Cerebellar cortex (tissue), 1 donor: ENCODE results near the gene LRRC27.
A peak's percentile ranks its signal among the peaks of the same experiment; 100 is the strongest.

Experiments used
- DNase-seq: peaks from one replicate; pipeline ENCODE4 v3.0.0-alpha.2; 2015; ENCODE audit warnings: low spot score

The LRRC27 gene

DNA sequence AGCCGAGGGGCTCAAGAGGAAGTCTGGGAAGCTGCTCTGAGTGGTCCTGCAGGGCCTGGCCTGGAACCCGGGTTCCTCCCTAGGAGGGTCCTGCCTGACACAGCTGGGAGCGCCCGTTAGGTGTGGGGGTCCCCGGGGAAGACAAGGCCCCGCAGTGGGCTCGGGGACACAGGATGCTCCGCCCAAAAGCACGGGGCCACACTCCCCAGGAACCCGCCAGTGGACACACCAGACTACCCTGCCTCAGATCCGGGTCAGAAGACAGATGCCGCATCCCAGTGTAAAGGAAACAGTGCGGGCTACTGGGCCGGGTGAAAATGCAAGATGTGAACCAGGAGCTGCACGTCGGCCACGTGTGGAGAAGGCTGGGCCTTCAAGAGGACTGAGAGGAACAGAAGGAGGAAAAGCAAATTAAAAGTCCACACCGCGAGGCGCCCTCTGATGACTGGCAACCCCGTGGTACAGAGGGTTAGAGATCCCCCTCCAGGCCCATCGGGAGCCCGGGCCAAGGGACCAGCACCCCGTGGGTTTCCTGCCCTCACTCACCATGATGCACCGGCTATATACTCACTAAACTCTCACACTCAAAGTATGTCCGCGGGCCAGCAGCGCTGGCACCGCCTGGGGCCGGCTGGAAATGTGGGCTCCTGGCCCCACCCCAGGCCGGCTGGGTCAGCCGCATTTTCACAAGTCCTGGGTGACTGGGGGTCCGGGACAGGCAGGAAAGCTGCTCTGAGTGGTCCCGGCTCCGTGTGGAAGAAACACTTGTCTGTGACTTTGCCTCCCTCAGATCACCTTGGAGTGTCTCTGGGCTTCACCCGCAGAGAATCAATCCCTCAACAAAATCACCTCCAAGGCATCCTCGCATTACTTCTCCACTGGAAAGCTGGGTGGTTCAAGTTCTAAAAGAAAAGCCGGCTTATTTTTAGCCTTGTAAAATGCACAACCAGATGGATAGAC, 30.3 kb upstream of the LRRC27 start:
- no peak for DNase-seq

DNA sequence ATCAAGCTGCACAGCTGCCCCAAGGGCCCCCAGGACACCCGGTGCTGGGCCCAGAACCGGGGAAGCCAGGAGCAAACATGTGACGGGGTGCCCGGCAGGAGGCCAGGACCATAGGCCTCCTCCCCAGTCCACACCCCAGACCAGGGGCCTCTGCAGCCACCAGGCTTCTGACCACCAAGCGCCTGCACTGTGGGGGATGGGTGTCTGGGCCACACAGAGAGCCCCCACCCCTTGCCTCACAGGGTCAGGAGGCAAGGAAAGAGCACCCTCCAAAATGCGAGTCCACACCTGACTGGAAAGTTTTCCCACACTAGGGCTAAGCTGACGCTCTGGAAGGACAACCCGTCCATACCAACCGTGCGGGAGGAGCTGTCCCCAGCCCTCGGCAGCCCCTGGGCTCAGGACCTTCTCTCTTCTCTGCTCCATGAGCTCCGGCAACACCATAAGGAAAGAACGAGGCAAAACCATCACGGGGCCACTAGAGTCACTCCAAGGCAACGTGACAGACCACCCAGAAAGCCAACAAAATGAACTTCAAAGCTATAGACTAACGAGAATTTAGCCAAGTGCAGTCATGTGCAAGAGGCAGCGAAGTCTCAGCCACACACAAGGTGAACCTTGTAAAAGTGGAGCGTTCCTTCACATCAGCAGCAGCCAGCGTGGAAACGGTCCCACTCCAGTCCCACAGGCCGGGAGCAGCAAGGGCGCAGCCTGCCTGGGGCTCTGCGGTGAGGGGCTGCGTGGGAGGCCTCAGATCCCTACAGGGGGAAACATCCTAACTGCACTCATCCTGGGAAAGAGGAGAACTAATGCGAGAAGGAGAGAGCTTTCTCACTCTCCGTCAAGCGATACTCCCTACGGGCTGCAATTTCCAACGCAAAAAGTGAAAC, 29.3 kb upstream of the LRRC27 start:
- no peak for DNase-seq

DNA sequence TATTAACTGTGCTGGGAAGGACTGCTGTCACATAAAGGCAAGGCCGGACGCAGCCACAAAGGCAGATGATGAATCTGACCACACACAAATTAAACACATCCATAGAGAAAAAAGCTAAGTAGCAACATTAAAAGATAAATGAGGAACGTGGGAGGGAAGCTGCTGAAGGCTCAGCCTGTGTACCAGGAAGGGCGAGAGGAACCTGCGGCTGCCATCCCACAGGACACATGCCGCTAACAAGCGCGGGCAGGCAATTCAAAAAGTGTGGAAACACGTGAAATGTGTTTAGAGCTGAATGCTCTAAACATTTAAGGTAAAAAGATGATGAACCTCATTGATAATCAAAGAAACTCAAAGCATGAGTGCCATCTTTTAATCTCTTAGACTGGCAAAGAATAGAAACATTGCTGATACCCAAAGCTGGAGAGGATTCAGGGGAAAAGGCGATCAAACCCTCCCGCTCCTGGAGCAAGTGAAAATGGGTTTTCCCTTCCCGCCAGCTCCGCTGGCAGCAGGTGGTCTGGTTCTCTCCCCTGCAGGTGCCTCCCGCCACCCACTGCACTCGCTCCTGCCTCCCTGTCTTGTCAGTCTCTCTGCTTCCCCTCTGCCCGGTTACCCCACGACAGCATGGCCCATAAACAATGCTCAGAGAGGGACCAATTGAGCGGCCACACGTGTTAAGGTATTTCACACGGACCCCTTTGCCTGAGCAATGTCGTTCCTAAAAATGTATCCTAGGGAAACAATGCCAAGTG, 28.5 kb upstream of the LRRC27 start:
- no peak for DNase-seq

DNA sequence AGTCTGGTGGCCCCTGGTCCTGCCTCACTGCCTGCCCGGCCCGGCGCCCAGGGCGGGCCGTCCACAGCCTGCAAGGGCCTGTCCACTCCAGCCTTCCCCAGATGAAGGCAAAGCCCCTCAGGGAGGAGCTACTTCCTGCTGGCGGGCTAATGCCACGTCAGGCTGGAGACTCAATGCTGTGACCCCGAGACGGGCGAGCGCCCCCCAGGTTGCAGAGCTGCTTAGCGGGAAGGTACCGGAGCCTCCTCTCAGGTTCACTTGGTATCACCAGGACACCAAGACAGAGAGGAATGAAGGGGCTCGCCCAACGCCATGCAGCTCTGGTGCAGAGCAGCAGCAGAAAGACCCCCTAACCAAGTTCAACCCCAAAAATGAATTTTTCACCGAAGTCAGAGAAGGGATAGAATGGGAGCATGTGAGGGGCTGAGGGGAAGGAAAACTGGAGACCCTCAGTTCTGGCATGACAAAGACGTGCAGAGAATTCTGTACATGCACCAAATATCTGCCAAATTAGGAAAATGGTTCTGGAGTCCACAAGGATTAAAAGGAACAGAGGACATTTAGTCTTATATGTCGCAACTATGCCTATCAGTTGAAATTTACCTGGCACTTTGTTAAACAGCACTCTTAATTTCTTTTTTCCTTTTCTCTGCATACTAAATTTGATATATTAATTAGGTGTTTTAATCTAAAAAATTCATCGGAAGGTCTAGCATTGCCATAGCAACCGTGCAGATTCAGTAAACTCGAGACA, 27.1 kb upstream of the LRRC27 start:
- DNase-seq = no peak

DNA sequence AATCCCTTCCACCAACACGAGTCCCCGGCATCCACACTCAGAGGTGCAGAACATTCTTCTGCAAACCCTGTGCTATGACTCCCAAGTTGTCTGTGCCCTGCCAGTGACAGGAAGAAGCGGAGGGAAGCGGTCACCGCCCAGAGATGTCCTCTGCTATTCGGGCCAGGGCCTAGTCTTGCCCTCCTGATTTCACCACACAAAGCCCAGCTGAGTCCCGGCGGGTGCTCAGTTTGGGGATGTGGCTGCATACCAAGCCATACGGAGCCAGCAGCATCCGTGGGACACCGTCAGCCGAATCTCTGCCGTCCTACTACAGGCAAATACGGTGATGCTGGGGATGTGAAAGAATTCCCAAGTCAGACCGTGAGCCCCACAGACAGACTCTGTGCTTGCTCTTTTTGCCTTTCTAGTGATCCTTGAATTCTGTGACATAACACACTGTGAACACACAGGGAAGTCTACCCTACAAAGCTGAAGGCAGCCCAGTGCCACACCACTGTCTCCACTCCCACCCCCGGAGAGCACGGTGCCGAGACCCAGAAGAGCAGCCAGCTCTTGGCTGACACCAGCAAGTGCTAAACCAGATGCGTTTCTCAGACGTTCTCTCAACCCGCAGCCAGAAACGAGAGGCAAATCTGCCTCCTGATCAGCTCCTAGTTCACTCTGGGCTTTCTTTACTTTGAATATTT, 26.2 kb upstream of the LRRC27 start:
- DNase-seq = no peak

DNA sequence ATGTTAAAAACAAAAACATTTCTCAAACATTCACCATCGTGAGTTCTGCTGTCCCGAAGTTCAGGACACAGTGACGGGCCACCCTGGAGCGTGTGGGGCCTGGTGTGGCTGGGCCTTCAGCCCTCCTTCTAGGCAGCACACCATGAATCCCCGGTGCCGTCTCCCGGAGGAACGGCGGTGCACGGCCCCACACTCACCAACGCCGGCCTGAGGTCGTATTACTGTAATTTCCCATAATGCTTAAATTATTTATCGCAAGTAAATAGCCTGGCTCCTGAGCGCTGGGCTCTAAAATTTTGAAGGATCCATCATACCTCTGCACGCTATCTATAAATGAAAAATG, 25.7 kb upstream of the LRRC27 start:
- DNase-seq = no peak

DNA sequence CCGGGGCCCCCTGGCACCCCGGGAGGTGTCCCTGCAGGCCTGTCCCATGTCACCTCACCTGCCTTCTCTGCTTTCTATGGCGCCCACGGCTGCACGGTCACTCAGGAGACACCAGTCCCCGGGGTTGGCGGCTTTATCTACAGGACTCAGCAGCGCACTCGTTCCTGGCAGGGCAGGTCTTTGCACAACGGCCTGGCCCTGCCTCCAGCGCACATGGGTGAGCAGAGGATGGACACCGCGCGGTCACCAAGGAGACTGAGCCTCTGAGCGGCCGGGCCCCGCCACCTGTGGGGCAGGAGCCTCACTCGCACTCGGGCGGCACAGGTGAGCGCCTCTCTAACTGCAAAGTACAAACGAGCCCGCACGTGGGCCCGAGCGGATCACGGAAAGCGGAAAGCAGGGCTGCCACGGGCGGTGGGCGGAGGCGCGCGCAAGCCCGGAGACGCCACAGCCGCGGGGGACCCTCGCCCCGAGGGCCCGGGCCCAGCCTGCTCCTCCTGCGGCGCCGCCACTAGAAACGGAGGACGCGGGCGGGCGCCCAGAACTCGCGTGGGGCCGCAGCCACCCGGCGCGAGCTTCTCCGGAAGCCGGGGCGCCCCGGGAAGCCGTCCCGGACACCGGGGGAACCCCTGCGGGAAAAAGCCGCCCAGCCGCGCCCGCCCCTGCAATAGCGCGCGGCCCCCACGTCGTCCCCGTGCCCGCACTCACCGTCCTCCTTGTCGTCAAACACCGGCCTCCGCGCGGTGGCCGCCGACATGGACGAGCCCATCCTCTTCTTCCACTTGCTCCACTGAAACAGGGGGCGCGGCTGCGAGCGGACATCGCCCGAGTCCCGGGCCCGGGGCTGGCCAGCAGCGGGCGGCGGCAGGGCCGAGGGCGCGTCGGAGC, 24.9 kb upstream of the LRRC27 start:
- DNase-seq = peak; percentile 50

DNA sequence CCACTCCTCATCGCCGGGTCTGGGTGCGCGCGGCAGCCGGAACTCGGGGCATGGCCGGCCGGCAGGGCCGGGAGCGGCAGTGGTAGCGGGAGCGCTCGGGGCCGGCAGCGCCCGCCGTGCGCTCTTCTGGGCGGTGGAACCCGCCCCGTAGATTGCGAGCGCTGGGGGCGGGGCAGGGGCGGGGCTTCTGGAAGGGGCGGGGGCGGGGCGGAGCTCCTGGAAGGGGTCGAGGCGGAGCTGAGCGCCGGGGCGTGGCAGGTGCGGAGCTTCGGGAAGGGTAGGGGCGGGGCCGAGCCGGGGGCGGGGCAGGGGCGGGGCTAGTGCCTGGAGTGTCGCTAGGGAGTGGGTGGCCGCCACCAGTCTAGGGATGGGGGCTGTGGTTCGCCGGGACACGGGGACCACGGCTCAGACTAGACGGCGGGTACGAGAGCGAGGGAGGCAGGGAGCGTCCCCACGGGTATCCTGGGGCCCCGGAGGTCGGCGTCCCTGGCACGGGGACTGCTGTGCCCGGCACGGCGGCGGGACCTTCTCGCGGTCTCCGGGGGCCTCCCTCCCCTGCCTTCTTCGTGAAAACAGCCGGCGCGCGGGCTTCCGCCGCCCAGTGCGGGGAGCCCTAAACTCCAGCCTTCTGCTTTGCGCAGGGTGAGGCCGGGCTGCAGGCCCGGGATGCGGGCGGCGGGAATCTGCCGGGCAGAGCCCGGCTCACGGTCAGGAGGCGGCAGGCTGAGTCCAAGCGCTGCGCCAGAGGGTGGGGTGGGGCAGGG, 24.0 kb upstream of the LRRC27 start, which contains the start of gene STK32C:
TSS of gene STK32C (minus strand) at position 128 of the 764 bp plus-strand sequence. CDS start at position 11, 117 bp downstream.
- peak; percentile 89 for DNase-seq

DNA sequence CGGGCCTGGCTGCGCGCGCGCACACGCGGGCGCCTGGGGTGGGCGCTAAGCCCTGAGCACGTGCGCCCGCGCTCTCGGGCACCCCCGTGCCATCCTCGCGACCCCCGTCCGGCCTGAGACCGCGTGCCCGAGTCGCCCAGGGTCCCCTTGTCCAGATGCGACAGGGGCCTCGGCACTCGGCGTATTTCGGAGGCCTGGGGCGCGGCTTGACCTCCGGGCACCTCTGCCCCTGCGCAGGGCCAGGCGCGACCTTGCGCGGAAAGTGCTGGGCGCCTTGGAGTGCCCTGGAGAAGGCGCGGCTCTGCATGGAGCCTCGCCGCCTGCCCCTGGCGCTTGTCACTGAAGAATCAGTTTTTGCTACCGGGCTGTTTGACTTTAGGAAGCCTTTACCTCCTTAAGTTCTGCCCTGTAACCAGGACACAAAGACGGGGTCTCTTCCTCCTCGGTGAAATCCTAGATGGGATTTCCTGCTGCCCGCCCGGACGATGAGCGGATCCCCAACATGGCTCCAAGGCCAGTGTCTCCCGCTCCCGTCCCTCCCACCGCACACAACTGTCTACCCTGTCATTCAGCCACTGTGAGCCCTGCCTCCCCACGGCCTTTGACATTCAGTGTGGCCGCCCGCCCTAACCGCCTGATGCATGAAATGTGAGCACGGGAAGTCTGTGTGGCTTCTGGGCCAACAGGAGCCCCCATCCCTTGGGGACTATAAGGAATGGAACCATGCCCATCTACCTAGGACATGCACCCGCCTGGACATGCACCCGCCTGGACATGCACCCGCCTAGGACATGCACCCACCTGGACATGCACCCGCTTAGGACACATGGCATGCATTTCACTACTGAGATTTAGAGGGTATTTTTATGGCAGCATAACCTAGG, 23.2 kb upstream of the LRRC27 start:
- DNase-seq = no peak

DNA sequence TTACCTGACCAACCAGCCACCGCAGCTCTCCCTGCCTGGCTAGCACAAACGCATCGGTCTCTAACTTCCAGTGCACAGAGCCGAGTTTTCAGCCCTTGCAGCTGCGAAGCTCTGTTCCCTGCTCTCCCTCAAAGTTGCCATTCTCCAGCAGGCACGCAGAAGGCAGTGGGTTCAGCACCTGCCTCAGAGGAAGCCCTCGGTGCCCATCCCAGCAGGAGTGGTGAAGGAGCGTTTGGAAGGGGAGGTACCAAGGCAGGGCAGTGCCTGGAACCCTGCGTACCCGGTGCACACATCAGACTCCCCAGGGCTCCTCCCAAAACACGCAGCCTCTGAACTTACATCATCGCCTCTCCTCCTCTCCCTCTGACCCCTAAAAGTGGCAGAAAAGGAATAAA, 22.5 kb upstream of the LRRC27 start:
- no peak for DNase-seq

DNA sequence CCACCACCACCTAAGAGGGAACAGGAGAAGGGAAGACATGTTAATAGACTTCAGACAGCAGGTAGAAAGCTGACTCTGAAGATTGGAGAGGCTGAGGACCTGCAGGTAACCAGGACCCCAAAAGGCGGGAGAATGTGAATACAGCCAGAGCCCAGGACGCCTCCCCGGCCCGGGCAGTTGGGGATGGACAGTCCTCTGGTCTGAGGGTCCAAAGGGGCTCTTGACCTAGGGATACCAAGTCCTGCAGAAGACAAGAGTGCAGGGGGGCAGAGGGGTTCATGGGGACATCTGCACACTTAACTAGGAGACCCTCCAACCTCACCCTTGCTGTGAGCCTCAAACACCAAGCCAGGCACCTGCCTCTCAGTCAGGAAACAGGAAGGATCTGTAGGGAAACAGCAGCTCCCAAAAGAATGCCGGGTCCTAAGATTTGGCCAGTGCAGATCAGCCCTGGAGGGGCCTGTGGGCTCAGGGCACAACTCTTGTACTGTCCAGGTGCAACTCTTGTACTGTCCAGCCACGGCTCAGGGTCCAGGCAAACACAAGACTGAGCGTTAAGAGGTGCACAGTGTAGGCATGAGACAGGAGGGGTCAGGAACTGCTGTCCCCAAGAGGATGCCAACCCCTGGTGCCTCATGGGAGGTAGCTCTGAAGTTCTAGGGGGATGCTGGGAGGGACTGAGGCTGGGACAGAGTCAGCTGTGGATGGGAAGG, 22.0 kb upstream of the LRRC27 start:
- no peak for DNase-seq

DNA sequence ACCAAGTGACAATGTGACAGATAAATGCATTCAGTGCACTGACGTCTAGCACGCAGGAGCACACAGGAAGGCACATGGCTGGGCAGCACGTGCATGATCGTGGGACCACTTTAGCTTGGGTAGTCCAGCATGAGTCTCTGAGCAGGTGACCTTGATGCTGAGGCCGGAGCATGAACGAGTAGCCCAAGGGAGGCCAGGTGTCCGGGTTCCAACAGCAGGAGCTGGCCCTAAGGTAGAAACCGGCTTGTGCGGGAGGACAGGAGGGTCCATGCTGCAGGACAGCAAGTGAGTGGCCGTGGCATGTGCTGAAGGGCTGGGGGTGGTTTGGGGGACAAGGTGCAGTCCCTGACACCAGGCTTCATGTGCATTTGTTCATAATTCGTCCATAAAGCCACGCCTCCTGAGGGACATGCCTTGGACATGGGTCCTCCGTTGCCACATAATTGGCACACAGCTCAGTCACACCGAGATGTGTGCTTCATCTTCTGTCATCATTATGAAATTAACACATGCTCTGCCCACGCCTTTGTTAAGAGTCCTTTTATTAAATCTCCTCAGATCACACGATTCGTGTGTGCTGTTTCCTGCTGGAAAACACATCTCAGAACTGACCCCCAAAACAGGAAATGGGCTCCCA, 21.2 kb upstream of the LRRC27 start:
- DNase-seq = no peak

DNA sequence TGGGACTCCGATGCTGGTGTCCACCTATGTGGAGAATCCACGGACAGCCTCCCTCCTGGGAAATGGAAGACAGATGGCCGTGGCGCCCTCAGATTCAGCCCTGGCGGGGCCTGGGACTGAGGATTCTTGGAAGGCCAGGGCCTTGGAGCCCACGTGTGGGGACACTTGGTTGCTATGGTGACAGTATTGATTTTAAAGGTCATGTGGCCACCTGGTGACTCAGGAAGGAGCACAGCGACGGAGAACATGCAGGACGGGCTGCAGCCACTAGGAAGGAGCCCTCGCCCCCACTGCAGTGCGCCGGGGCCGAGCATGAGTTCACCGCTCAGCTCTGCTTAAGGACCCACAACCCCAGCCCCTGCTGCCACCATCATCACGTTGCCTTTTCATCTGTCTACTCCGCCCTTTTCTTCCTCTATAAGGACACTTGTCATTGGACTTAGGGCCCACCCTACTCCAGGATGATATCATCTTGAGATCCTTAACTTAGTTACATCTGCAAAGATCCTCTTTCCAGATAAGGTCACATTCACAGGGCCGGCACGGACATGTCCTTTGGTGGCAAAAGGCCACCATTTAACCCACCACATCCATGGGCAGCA, 20.6 kb upstream of the LRRC27 start:
- no peak for DNase-seq

DNA sequence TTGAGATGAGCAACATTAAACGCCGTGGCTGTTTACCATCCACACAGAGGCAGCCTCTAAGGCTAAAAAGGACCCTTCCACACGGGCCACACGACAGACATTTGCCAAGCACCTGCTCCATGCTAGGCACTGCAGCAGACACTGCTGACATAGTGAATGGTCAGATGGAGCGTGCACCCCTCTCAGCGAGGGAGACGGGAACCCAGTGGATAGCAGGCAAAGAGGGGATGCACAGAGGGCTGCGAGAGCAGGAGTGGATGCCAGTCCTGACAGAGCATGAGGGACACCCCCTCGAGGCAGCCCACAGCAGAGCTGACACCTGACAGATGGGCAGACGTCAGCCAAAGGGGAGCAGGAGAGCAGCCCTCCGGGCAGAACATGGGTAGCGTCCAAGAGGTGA, 18.7 kb upstream of the LRRC27 start:
- DNase-seq = no peak

DNA sequence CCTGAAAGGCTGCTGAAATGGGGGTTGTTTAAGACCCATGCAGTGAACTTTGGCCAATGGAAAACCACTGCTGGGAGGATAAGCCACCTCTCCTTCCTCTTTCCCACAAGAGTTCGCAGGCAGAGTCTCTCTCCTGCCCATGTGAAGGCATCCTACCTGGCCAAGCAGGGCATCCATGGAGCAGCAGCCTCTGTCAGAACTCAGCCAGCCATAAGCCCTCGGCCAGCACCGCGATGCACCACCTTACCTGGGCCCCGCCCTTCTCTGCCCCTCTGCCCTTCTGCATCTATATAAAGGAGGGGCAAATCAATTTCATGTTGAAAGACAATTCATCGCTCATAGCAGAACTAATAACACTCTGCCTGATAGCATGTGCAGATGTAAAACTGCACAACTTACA, 18.1 kb upstream of the LRRC27 start:
- DNase-seq = no peak

DNA sequence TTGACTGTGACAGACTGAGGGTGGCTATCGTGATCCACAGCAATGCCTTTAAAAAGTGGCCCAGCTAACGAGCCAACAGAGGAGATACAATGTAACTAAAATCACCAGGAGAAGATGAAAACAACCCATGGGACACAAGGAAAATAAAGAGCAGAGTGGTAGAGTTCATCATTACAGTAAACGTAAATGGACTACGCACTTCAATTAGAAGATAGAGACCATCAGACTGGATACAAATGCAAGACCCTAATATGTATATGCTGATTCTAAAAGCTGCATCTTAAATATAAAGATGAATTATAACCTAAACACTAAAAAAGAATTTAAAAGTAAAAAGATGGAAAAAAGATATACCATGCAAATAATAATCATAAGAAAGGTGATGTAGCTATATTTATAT, 17.7 kb upstream of the LRRC27 start:
- DNase-seq = no peak
